Neural cell (in vitro differentiated cells): ENCODE results near the gene ST6GAL1.

Experiments used
- CTCF ChIP-seq: fragments of 450-650 bp; IDR thresholded peaks from 2 replicates; pipeline ENCODE4 v1.5.1; 2014; ENCODE audit warnings: antibody characterized with exemption, mild to moderate bottlenecking, moderate library complexity; ENCODE audit not compliant: poor library complexity, severe bottlenecking
- EZH2 ChIP-seq: fragments of 200-600, 300-800 bp; shearing (Covaris generic), sonication (generic); IDR thresholded peaks from 2 replicates; pipeline ENCODE4 v1.6.1; 2014; ENCODE audit warnings: antibody characterized with exemption, low read length, borderline replicate concordance, mild to moderate bottlenecking; ENCODE audit not compliant: insufficient read depth, poor library complexity, severe bottlenecking
- MXI1 ChIP-seq: fragments of 450-650 bp; conservative IDR thresholded peaks from 2 replicates; pipeline ENCODE4 v1.6.1; 2014; ENCODE audit warnings: antibody characterized with exemption, mild to moderate bottlenecking; ENCODE audit not compliant: poor library complexity, severe bottlenecking
- POLR2AphosphoS5 ChIP-seq: IDR thresholded peaks from 2 replicates; pipeline ENCODE4 v1.6.1; 2012
- RAD21 ChIP-seq: fragments of 450-650 bp; conservative IDR thresholded peaks from 2 replicates; pipeline ENCODE4 v1.6.1; 2014; ENCODE audit warnings: antibody characterized with exemption, mild to moderate bottlenecking, moderate library complexity

DNA sequence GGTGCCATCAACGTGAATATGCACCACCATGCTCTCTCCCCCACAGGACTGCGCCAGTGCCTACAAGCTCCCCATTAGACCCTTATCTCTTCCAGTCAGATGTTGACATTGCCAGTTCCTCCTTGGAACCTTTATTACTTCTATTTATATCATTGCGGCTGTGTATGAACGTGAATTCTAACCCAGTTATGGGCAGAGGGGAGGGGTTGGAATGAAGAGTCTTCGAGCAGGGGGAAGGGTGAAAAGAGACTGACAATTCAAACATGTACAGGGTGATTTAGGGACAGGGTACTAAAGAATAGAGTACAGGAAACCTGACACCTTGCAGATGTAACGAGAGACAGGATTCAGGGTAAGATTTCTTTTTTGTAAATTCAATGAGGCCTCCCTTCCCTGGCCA, 41.8 kb upstream of the ST6GAL1 start:
- no peak for TF ChIP-seq CTCF
- TF ChIP-seq EZH2: no peak
- no peak for TF ChIP-seq MXI1
- no peak for TF ChIP-seq POLR2AphosphoS5
- no peak for TF ChIP-seq RAD21
